H54 (cell line): ENCODE measurements around the gene CNNM4.

Experiments used
- DNase-seq: peaks from one replicate; pipeline ENCODE4 v3.0.0; 2011; ENCODE audit warnings: low spot score, mixed read lengths; ENCODE audit not compliant: insufficient read length
- FAIRE-seq: peaks from 3 replicates; lab custom pipeline; 2011; peaks lifted over from hg19 to GRCh38; lab: Jason Lieb, UNC
- POLR2A ChIP-seq: IDR thresholded peaks from 2 replicates; pipeline ENCODE4 v1.6.1; 2011; ENCODE audit warnings: low read depth, mild to moderate bottlenecking, low read length

The CNNM4 gene

DNA sequence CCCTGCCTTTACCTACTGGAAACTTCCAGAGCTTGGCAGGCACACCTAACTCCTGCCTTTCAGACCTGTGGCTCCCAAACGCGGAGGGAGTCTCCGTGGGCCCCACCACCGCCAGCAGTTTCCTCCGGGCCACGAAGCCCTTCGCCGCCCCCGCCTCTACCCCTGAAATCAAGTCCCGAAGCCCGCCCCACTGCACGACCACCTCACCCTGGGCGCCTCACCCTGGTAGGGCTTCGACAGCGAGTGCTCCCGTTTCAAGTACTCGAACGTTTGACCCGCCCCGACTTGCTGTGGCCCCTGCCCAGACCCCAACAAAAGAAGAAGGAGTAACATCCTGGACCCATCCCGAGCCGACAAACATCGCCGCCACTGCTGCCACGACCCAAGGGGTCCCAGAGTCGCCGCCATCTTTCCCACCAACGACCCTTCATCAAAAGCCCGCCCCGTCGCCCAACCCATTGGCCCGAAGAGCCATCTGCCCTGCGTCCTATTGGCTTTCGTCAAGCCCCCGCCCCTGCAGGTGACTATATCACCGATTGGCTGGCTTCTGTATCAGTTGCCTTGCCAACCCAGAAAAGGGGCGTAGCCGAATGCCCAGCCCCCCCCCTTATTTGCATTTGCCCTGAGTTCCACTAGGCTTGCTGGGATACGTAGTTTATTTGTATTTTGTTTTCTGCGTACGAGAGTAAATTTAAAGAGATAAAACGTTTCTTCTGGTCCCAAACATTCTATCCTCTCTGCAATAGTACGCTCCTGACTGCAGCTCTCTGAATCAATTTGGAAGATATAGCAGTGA, 20.9 kb upstream of the CNNM4 start, which contains the start of gene LMAN2L:
TSS of gene LMAN2L (minus strand) at position 432 of the 796 bp plus-strand sequence. CDS start at position 408, 24 bp downstream.
- FAIRE-seq = peak; percentile 61
- peak; percentile 66 for TF ChIP-seq POLR2A

DNA sequence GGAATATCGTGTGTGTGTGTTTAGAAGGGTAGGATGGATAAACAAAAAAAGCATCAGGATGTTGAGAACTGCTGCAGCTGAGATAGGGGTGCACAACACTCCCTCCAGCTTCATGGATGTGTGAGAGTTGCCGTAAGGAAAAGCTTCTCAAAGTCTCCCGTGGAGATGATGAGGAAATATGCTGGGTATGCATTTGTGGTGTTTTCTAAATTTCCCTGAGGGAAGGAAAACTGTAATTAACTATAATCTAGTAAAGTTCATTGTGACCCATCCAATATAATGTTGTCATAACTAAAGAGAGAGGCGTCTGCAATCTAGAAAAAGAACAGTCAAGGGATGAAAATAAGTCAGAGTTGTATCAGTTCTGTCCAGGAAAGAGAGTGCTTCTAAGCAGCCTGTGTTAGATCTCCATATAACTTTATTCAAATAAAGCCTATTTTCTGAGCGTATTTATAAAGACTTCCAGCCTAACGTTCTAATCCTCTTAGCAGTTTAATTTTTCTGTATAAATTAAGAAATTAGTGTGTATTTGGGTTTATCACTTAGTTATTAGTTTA, 13.6 kb upstream of the CNNM4 start:
- DNase-seq (no peak), FAIRE-seq (no peak)
- TF ChIP-seq POLR2A = no peak

More for the DNA sequence above, 20.9 kb upstream of the CNNM4 start, which contains the start of gene LMAN2L:
- DNase-seq = peak; percentile 92

DNA sequence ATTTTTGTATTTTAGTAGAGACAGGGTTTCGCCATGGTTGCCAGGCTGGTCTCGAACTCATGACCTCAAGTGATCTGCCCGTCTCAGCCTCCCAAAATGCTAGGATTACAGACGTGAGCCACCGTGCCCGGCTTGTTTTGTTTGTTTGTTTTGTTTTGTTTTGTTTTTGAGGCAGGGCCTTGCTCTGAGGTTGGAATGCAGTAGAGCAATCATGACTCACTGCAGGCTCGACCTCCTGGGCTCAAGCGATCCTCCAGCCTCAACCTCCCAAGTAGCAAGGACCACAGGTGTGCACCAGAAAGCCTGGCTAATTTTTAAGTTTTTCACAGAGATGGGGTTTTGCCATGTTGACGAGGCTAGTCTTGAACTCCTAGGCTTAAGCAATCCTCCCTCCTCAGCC, 8.9 kb upstream of the CNNM4 start:
- no peak for DNase-seq
- no peak for FAIRE-seq
- TF ChIP-seq POLR2A = no peak

- no peak for TF ChIP-seq POLR2A
- FAIRE-seq (no peak), DNase-seq (no peak)
These were observed 6.9 kb upstream of the CNNM4 start for GRCh38 chr2:96753661-96754282.

- no peak for TF ChIP-seq POLR2A
These were observed 6.4 kb upstream of the CNNM4 start for GRCh38 chr2:96754317-96754716.

DNA sequence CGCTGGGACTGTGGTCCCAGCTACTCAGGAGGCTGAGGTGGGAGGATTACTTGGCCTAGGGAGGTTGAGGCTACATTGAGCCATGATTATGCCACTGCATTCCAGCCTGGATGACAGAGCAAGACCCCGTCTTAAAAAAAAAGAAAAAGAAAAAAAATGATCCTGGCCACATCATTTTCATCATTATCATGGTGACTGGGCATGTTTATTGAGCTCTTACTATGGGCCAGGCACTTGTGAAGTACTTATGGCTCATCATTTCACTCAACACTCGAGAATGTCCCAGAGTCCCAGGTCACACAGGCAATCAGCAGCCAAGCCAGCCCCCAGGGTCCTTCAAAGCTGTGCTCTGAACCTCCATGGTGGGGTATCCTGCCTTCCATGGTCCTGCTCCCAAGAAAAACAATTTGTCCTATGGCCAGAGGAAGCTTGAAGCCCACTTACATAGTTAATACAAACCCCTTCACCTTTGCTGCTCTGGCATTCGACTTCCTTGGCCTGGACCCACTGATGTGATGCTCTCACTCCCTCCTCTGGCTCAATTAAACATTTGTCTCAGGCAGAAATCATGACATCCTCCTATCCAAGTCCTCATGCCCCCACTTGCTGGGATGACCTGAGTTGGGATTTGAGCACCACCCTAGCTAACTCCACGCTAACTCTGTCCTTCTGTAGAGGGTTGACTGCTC, 3.8 kb upstream of the CNNM4 start:
- FAIRE-seq = no peak
- no peak for DNase-seq

More at GRCh38 chr2:96754317-96754716, 6.4 kb upstream of the CNNM4 start:
- FAIRE-seq (no peak), DNase-seq (no peak)

GRCh38 chr2:96757477-96757860, 3.2 kb upstream of the CNNM4 start:
- no peak for DNase-seq
- FAIRE-seq = no peak
- TF ChIP-seq POLR2A = no peak

More for the DNA sequence above, 3.8 kb upstream of the CNNM4 start:
- TF ChIP-seq POLR2A = no peak

- DNase-seq (no peak), FAIRE-seq (no peak)
- no peak for TF ChIP-seq POLR2A
These were observed 1.7 kb upstream of the CNNM4 start for GRCh38 chr2:96758987-96759386.

- FAIRE-seq = no peak
- no peak for DNase-seq
- no peak for TF ChIP-seq POLR2A
These were observed 1.2 kb upstream of the CNNM4 start for GRCh38 chr2:96759548-96759947.

DNA sequence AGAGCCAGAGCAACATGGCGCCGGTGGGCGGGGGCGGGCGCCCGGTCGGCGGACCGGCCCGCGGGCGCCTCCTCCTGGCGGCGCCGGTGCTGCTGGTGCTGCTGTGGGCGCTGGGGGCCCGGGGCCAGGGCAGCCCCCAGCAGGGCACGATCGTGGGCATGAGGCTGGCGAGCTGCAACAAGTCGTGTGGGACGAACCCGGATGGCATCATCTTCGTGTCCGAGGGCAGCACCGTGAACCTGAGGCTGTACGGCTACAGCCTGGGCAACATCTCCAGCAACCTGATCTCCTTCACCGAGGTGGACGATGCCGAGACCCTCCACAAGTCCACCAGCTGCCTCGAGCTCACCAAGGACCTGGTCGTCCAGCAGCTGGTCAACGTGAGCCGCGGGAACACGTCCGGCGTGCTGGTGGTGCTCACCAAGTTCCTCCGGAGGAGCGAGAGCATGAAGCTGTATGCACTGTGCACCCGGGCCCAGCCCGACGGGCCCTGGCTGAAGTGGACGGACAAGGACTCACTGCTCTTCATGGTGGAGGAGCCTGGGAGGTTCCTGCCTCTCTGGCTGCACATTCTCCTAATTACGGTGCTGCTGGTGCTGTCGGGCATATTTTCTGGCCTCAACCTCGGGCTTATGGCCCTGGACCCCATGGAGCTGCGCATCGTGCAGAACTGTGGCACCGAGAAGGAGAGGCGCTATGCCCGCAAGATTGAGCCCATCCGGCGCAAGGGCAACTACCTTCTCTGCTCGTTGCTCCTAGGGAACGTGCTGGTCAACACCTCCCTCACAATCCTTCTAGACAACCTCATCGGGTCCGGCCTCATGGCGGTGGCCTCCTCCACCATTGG, 507 bp downstream of the CNNM4 start:
- FAIRE-seq = no peak
- DNase-seq = no peak
- no peak for TF ChIP-seq POLR2A

- TF ChIP-seq POLR2A = no peak
- no peak for FAIRE-seq
- no peak for DNase-seq
These were observed 2.0 kb downstream of the CNNM4 start for GRCh38 chr2:96762529-96763311.
